BJ (cell line): ENCODE data around the gene RECK. TPM values are rescaled to one million over a fixed set of nuclear protein-coding genes. Genes with fewer than 3 reads are reported as not detected.
A peak's percentile ranks its signal among the peaks of the same experiment; 100 is the strongest.

ENCODE experiments used
- CTCF ChIA-PET: fragments of 350-600 bp; formaldehyde crosslinking; extraction: SDS; loops from one replicate; lab custom pipeline; 2021; ENCODE audit warnings: antibody characterized with exemption, inconsistent platforms; lab: Yijun Ruan, JAX
- POLR2A ChIA-PET: fragments of 300-600 bp; sonication (Branson Sonifier 250); formaldehyde crosslinking; extraction: SDS; loops from one replicate; lab custom pipeline; 2021; ENCODE audit warnings: antibody characterized with exemption; lab: Charles Lee
- DNase-seq: peaks from one replicate; pipeline ENCODE4 v3.0.0-alpha.2; 2011; ENCODE audit warnings: low read depth
- H3K27me3 ChIP-seq: 2 replicates; pipeline ENCODE4 v1.6.0; 2011; ENCODE audit warnings: low read length; ENCODE audit not compliant: control insufficient read depth, insufficient read depth
- H3K36me3 ChIP-seq: 2 replicates; pipeline ENCODE4 v1.5.1; 2011; ENCODE audit warnings: low read length; ENCODE audit not compliant: control insufficient read depth, insufficient read depth
- H3K4me3 ChIP-seq: 2 replicates; pipeline ENCODE4 v1.5.1; 2011; ENCODE audit warnings: low read depth, mild to moderate bottlenecking, control low read depth, low read length
- polyA plus RNA-seq: library from polyadenylated mRNA; depleted of rRNA; stranded (reverse); fragments of >200 nt; gene quantifications from 2 replicates; pipeline ENCODE4 v1.2.3, GENCODE V29; 2011
- TF ChIP-seq, protein P1 (sequence below): IDR thresholded peaks from 2 replicates; pipeline ENCODE4 v1.5.1; 2011; ENCODE audit warnings: low read depth, mild to moderate bottlenecking, control low read depth, inconsistent platforms, low read length, moderate library complexity; ENCODE audit not compliant: insufficient read depth

The RECK gene
- polyA plus RNA-seq, 1 experiment, result 59.8 TPM

DNA sequence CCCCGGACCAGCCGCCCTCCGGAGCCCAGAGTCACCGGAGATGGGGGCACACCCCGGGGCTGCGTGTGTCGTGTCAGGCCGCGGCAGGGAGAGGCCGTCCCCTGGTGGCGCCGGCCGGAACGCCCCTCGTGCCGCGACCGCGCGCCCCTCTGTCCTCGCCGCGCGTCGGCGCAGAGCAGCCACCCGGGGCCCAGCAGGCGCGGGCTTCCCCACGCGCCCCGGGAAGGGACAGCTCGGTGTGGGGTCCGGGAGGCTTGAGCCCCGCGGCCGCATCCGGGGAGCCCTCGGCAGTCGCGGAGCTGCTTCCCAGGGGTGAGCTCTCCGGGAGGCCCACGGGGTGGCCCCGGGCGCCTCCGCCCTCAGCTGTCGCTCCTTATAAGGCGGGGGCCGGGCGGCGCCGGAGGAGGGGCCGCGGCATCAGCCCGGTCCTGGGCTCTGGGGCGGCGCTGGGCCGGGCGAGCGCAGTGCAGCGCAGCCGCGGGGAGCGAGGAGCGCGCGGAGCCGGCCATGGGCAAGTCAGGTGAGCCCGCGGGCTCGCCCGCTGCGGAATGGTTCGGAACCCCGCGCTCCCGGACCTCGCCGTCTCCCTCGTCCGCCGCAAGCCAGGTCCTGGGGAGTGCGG is 99.7 kb downstream of the RECK start, which contains the start of gene GLIPR2:
Gene GLIPR2 (plus strand): TSS at position 462 of the 622 bp plus-strand sequence. CDS start 46 bp downstream, at position 508.
- H3K36me3 ChIP-seq, result no peaks in the 10 kb centered on the region
- DNase-seq, result no peak
- ChIA-PET POLR2A (interaction anchor here (0.6 kb wide), 1 partner anchor 63 kb away, joined by 4 read pairs; no protein-coding TSS in a partner anchor), CTCF (interaction anchor here (1.0 to 9.2 kb wide), 2 partner anchors 29 to 33 kb away, joined by 3 to 77 read pairs; no protein-coding TSS in a partner anchor)
- peak within 1 kb of the TSS; percentile 51 for H3K4me3 ChIP-seq
- H3K27me3 ChIP-seq, result no peaks in the 10 kb centered on the region
- TF ChIP-seq, protein P1, sequence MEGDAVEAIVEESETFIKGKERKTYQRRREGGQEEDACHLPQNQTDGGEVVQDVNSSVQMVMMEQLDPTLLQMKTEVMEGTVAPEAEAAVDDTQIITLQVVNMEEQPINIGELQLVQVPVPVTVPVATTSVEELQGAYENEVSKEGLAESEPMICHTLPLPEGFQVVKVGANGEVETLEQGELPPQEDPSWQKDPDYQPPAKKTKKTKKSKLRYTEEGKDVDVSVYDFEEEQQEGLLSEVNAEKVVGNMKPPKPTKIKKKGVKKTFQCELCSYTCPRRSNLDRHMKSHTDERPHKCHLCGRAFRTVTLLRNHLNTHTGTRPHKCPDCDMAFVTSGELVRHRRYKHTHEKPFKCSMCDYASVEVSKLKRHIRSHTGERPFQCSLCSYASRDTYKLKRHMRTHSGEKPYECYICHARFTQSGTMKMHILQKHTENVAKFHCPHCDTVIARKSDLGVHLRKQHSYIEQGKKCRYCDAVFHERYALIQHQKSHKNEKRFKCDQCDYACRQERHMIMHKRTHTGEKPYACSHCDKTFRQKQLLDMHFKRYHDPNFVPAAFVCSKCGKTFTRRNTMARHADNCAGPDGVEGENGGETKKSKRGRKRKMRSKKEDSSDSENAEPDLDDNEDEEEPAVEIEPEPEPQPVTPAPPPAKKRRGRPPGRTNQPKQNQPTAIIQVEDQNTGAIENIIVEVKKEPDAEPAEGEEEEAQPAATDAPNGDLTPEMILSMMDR, result peak; percentile 18; the same call in 1 of the 2 replicates

DNA sequence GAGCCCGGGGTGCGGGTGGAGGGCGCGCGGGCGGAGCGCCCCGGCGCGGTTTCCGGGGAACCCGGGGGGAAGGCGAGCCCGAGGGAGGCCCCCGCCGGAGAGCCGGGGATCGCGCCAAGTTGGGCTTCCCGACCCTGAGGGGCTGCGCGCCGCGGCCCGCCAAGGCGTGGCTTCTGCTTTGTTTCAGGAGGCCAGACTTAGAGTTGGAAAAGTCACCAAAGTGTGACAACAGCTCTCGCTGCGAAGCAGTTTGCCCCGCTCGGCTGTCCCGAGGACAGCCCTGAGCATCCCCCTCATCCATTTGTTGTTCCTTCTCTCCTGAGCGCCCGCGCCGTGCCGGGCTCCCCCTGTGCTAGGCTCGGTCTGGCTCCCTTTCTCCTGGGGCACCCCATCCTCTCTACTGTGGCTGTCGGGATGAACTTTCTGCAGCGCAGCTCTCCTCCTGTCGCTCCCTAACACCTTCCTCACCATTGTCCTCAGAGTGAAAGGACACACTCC is 100.2 kb downstream of the RECK start:
- no peak for DNase-seq
- ChIA-PET POLR2A (interaction anchor here (1.2 kb wide), 1 partner anchor 12 kb away, joined by 6 read pairs; no protein-coding TSS in a partner anchor), CTCF (interaction anchor here (1.0 to 9.2 kb wide), 3 partner anchors 10 to 33 kb away, joined by 3 to 77 read pairs (median 5); no protein-coding TSS in a partner anchor)
- H3K4me3 ChIP-seq, result peak overlapping the region; percentile 51
- TF ChIP-seq, protein P1, result no peak; the same call in 1 of the 2 replicates
- no peaks in the 10 kb centered on the region for H3K36me3 ChIP-seq
- H3K27me3 ChIP-seq, result no peaks in the 10 kb centered on the region

GRCh38 chr9:36137392-36138004 is 100.8 kb downstream of the RECK start:
- DNase-seq, result no peak
- POLR2A ChIA-PET, result interaction anchor here (0.6 to 1.2 kb wide), 2 partner anchors 11 to 57 kb away, joined by 5 to 6 read pairs; no protein-coding TSS in a partner anchor
- TF ChIP-seq, protein P1, result no peak
- peak overlapping the region; percentile 51 for H3K4me3 ChIP-seq
- CTCF ChIA-PET, result interaction anchor here (1.0 to 9.2 kb wide), 3 partner anchors 10 to 35 kb away, joined by 3 to 77 read pairs (median 5); no protein-coding TSS in a partner anchor
- H3K36me3 ChIP-seq, result no peaks in the 10 kb centered on the region
- no peaks in the 10 kb centered on the region for H3K27me3 ChIP-seq

DNA sequence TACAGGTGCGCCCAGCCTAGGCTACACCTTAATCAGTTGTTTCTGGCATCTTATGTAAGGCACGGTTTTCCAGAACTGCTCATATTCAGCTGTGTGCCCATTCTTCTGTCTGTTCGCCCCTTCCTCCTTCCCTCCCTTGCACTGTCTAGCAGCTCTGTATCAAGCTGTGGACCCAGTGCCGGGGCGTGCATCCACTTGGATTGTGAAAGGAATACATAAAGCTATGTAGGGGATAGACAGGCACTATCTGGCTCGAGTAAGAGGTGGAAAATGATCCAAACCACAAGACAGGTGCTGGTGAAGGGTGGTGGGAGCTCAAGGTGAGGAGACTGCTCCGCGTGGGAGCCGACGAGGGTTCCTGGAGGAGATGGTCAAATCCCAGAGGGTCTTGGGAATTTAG is 101.8 kb downstream of the RECK start:
- H3K27me3 ChIP-seq, result no peaks in the 10 kb centered on the region
- ChIA-PET POLR2A (no interaction called here), CTCF (interaction anchor here (0.7 to 9.2 kb wide), 3 partner anchors 26 to 52 kb away, joined by 3 to 77 read pairs (median 3); partner anchors contain the start of gene CLTA)
- no peak overlapping the region for H3K4me3 ChIP-seq
- DNase-seq, result no peak
- H3K36me3 ChIP-seq, result no peaks in the 10 kb centered on the region
- TF ChIP-seq, protein P1, result no peak

- TF ChIP-seq, protein P1, result no peak
- Histone ChIP-seq H3K36me3 (no peaks in the 10 kb centered on the region), H3K4me3 (no peak overlapping the region), H3K27me3 (no peaks in the 10 kb centered on the region)
- CTCF ChIA-PET, result interaction anchor here (0.7 to 9.2 kb wide), 3 partner anchors 26 to 349 kb away, joined by 3 to 77 read pairs (median 3); partner anchors contain the start of gene CLTA
- POLR2A ChIA-PET, result no interaction called here
- DNase-seq, result no peak
Measured at GRCh38 chr9:36138901-36139300, 102.2 kb downstream of the RECK start.
